Keratinocyte (primary cell): ENCODE data around the gene OR6B2.

Source experiments
- CTCF ChIP-seq, 3 experiments: IDR thresholded peaks in 1 of 3; conservative IDR thresholded peaks in 1 of 3; optimal IDR thresholded peaks in 1 of 3; 2 replicates in 2 of 3; 3 replicates in 1 of 3; pipeline versions ENCODE3 to v1.5.1; 2011; ENCODE audit warnings: low read length in 3 of 3, mild to moderate bottlenecking in 3 of 3, moderate library complexity in 2 of 3, control low read depth in 1 of 3, inconsistent platforms in 1 of 3; ENCODE audit not compliant: insufficient read depth in 2 of 3; ENCODE audit errors: extremely low read depth in 1 of 3
- EZH2 ChIP-seq: IDR thresholded peaks from one replicate; pipeline ENCODE4 v1.6.1; 2012; ENCODE audit warnings: inconsistent platforms, mild to moderate bottlenecking, low read length, moderate library complexity

GRCh38 chr2:239984421-239985194 lies 45.6 kb downstream of the OR6B2 start:
- TF ChIP-seq EZH2: no peak
- no peak for TF ChIP-seq CTCF (optimal IDR thresholded peaks at IDR 0.05 in 1 of 3, IDR thresholded peaks at IDR 0.05 in 1 of 3, conservative IDR thresholded peaks at IDR 0.05 in 1 of 3; ENCODE audit: extremely low read depth in 1 of 3, insufficient read depth in 2 of 3, low read length in 3 of 3)
